Nasal cavity respiratory epithelium epithelial cell of viscerocranial mucosa (primary cell): ENCODE data around the gene PLCL2. TPM values are rescaled to one million over a fixed set of nuclear protein-coding genes. Genes with fewer than 3 reads are reported as not detected.

Experiments
- total RNA-seq: library from RNA; depleted of rRNA; stranded (reverse); fragments of >200 nt; gene quantifications from 2 replicates; pipeline ENCODE4 v1.2.3, GENCODE V29; 2014

PLCL2 gene
- total RNA-seq, result 0.68 and 5.4 TPM in 2 replicates

GRCh38 chr3:16884748-16885592 lies at the start of gene PLCL2:
Gene PLCL2 (plus strand): TSS chr3:16884955. CDS start chr3:16885040, 85 bp downstream.

